H1 (cell line): Measurements from ENCODE around the gene CEP128. TPM values are rescaled to one million over a fixed set of nuclear protein-coding genes. Genes with fewer than 3 reads are reported as not detected.

Experiments
- BRCA1 ChIP-seq: IDR thresholded peaks from 2 replicates; pipeline ENCODE4 v1.6.1; 2012; ENCODE audit warnings: low read depth, low read length, improper control_type of control experiment
- GABPA ChIP-seq: IDR thresholded peaks from 2 replicates; pipeline ENCODE4 v1.6.1; 2011; ENCODE audit warnings: mild to moderate bottlenecking, low read length, moderate library complexity, borderline replicate concordance; ENCODE audit not compliant: insufficient read depth
- KDM4A ChIP-seq: IDR thresholded peaks from one replicate; pipeline ENCODE4 v1.7.1; 2012; ENCODE audit warnings: low read depth, mild to moderate bottlenecking, moderate library complexity, low read length, inconsistent platforms; ENCODE audit not compliant: severe bottlenecking
- SP1 ChIP-seq: IDR thresholded peaks from 2 replicates; pipeline ENCODE4 v1.6.1; 2011; ENCODE audit warnings: low read depth, low read length
- polyA plus RNA-seq, 7 experiments: library from polyadenylated mRNA; depleted of rRNA in 3 of 7; stranded (reverse) in 5 of 7; unstranded in 2 of 7; fragments of >200 nt in 5 of 7; fragments of 200-250 nt in 2 of 7; gene quantifications; 1 replicate in 5 of 7; 2 replicates in 1 of 7; 4 replicates in 1 of 7; pipeline versions ENCODE4 v1.2.1 to v1.2.3, GENCODE V29; 2011 to 2013; ENCODE audit warnings: missing spikeins in 2 of 7, mixed read lengths in 2 of 7
- total RNA-seq: library from RNA; stranded (reverse); fragmentation: NEBNext Ultra II Directional; extraction: Animal tissue kit (Norgen Biotek cat#: 25700); gene quantifications from 2 replicates; pipeline ENCODE4 v1.2.1, GENCODE V29; 2021

Gene CEP128
- total and polyA plus RNA-seq, 2 of the 8 experiments (the other 6 are each of a cell fraction or from before 2014, with no cell fraction given), result 1.9 to 17.0 TPM

- TF ChIP-seq GABPA, result no peak
- TF ChIP-seq SP1, result no peak
- TF ChIP-seq BRCA1, result no peak
- TF ChIP-seq KDM4A, result no peak
Measured at GRCh38 chr14:80519002-80519401, 422.5 kb downstream of the CEP128 start (continued).
